ENCODE results near the gene FTH1.
"Not testable (repeated sequence)": the region's sequence is repeated elsewhere in the genome, so short reads cannot be mapped to it uniquely, and the experiment has no call there.

FTH1 gene

DNA sequence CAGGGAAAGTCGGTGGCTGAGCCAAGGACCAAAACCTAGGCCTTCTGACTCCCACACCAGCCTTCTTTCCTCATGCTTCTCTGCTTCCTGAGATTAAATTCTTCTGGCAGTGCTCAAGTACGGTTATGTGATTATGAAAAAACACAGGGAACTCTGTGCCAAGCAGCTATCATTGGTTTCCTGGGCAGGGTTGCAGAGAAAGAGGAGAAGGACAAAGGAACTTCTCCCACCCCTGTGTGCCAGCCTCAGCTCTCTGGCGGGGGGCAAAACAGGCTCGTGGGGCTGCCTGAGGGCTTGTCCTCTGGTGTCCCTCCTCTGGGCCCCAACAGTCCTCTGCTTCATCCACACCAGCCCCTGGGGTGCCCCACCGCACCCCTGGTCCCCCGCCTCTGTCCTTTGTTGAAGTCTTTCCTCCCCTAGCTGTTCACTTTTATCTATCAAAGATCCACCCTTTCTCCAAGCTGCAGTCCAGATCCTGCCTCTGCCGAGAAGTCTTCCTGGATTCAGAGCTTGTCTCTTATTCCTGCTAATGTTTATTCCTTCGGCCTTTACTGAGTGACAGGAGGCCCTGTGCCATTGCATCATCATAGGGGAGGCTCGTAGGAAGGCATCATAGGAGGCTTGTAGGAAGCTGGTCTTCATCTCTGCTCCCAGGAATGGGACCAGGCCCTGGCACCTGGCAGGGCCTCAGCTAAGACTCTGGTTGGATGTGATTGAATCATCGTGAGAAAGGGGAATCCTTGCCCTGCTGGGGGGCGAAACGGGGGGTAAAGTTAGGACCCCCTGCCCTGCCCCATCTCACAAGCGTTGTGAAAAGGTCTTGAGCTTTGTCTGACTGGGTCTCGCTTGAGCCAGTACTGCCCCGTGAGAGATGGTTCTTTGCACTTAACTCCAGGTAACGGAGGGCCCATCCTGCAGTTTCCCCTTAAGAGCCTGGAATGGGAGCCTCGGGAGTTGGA, 11.5 kb upstream of the FTH1 start:
- DNase-seq: no peak

DNA sequence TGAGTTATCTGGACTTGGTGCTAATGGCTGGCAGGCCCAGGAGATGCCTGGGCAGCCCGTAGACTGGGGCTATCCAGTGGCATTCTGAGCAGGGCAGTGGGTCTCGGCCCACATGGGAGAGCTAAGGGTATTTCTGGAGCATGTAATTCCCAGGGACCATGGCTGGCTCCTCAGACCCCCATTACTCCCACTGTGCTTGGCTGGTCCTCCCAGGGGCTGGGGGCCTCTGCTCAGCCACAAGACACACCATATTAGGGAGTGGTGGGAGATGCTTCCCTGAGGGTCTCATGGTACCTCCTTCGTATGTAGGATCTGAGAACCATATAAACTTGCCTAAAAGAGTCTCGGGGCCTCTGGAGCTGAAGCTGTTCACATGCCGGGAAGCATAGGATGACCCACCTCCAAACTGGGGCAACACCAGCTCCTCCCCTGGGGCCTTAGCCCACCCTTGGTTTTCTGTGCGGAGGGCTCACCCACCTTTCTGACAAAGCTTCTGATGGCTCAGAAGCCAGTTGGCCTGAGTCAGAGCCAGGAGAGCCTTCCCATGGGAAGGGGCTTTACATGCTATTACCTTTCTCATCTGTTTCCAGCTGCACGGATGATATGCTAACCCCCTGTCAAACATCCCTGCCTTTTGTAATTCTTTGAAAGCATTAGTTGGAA, 9.5 kb upstream of the FTH1 start:
- DNase-seq: no peak

DNA sequence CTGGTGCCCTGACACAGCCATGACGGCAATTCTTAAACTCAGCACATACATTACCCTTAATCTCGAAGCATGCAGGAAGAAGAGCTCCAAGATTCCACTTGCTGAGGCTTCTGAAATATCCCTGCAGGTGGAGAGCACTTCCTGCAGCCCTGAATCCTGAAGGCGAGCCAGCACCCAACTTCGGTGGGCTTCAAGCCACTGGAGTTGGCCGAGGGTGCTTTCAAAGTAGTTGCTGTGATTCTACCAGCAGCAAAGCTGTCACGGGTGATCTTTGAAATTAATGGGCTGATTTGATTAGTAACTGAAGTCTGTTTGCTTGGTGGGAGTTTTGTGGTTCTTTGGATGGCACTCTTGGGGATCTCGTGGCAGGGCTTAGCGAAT, 9.0 kb upstream of the FTH1 start:
- DNase-seq: no peak

DNA sequence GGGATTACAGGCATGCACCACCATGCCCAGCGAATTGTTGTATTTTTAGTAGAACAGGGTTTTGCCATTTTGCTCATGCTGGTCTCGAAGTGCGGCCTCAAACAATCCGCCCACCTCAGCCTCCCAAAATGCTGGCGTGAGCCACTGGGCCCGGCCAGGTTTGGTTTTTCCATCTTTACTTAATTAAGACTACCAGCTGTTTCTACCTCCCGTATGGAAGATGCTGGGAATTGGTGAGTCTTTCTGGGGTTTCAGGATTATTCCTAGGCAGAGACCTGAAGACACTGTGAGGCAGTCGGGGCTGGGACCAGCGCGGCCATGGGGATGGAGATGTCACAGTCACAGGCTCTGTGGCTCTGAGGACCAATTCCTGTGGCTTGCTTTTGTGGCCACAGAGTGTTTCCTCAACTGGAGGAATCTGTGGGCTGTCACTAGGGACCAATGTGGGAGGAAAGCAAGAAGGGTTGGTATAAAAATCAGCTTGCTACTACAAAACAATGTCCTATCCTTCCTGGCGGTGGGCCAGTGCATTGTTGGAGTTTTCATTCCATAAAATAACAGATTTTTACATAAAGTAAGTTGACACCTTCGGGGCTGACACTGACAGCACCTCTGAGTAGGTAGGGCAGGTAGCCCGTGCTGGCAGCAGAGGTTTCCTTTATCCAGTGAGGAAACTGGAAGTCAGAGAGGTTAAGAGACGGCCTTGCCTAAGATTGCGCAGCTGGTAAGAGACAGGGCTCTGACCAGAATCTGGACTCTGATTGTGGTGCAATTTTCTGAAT, 8.4 kb upstream of the FTH1 start:
- DNase-seq: no peak

DNA sequence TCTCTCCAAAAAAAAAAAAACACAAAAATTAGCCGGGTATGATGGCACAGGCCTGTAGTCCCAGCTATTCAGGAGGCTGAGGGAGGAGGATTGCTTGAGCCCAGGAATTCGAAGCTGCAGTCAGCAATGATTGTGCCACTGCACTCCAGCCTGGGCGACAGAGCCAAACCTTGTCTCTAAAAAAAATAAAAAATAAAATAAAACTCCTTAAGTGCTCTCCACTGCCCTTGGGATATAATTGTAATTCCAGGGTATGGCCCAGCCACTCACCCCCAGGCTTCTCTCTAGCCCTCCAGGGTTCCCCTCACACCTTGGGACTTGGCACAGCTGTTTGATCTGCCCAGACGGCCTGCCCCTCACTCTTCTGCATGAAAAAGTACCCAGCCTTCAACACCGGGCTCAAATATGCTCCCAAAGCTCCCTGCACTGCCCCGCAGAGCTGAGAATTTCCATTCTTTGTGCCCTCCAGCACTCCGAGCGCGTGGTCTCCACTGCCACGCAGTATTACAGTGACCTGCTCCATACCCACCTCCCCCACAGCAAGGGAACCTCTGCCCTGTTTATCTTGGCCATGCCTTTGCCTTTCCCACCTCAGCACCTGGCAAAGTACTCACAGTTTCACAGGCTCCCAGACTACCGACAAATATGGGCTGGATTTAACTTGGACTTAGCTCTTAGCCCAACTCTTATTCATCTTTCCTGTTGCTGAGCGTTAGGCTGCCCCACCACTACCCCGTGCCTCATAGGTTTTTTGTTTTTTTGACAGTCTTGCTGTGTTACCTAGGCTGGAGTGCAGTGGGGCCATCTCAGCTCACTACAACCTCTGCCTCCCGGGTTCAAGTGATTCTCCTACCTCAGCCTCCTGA, 7.6 kb upstream of the FTH1 start:
- no peak for DNase-seq

DNA sequence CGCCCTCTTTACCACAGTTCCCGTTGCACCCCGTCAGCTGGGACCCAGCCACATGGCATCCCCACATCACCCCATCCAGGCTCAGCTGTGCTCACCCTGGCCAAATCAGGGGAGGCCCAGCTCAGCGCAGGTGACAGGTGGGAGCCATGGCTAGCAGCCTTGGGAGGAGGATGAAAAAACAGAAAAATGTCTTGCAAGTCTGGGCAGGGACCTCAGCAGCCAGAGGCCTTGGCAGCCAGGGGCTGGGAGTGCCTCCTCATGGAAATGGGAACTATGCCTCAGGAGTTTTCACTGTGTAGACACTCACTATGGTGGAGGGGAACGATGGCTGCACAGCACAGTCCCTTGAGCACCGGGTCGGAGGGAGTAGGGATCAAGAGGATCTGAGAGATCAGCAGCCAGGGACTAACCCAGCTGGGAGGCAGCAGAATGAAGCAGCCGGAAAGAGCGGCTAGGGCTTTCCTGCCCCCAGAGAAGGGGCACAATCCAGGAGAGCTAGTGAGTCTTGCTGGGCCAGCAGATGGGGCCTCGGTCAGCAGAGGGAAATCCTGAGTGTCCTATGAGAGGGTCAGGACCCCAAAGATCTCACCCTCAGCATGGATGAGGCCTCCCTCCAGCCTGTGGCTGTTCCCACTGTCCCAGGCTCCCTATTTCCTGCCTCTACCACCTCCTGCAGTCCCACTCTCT, 6.2 kb upstream of the FTH1 start:
- no peak for DNase-seq

DNA sequence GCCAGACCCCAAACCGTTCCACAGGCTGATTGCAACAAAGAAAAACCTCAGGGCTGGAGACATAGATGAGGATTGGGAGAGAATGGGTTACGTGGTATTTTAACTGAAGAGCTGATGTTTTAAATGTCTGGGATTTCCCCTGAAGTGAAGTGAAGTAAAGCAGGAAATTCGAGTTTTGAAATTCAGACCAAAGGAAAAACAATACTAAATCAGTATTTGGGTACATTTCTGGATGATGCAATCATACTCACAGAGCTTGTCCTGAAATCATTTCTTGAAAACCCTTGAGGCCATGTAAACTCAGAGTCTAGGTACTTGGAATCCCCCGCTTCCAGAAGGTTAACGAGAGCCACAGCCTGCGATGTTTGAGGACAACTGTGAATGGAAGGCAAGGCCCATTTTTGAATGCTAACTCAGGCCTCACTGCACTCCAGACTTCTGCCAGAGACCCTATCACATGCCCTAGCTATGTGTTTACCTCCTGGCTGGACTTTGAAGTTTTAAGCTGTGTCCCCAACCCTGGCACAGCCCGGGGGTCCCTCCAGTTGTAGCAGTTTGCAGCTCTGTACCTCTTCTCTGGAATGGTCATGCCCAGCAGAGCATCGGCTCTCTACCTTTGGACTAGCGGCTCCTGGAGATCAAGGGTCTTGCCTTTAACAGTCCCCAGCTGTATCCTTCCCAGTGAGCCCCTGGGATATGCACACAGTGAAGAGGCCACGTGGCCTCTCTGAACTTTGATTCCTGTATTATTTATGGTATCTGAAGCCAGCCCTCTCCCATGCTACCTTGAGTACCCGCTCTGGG, 5.4 kb upstream of the FTH1 start:
- DNase-seq: peak in 1 of 5 donors; percentile 69

DNA sequence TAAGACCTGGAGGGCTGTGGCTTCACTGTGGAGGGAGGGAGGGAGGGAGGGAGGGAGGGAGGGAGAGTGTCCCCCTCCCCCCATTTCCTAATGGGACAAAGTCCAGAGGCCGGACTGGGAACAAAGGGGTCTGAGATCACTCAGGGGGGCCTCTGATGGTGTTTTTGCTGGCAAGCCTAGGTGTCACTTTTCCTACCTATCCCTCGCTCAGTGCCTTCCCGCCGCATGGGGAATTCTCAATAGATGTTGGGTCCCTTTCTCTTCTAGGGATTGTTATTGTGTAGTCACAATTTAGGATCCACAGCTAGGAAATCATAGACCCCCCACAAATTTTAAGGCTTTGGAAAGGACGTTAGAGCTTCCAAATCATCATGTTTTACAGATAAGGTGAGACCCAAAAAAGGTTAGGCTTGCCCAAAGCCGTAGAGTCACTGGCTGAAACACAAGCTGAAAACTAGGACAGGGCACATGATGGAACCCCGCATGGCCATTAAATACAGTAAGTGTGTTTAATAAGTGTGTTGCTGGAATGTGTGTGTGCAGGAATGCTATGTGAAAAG, 4.8 kb upstream of the FTH1 start:
- DNase-seq: no peak

DNA sequence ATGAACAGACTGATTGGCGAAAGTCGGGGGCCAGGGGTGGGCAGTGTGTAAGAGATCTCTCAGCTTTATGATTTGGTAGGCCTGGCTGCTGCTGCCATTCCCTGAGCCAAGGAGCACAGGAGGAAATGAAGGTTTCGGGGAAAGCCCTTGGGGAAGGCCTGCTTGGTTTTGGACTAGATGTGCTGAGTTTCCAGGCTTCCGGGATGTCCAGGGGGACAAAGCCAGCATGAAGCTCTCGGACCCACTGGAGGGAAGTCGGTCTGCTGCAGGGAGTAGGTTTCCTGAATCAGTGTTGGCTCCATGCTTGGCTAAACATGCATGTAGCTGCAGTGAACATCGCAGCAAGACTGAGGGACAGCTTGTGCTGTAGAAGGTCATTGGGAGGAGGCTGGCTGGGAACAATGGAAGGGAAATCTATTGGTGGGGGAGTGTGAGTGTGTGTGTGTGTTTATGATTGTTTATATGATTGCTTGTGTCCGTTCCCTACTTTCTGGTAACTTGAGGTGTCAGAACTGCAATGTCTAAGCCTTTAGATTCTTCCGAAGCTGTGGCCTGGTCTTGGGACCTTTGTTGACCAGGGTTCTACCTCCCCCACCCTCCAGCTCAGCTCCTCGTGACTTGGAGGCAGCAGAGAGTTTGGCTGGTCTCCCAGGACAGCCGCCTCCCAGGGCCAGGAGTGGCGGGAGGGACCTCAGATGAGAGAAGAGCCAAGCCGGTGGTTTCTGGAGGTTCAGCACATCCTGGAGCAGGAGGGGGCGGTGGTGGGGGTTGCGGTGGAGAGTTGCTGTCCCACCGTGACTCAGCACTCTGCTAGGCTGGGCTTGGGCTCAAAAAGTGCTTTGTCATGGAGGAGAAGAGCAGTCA, 4.0 kb upstream of the FTH1 start:
- peak in 1 of 5 donors; percentile 91 for DNase-seq

DNA sequence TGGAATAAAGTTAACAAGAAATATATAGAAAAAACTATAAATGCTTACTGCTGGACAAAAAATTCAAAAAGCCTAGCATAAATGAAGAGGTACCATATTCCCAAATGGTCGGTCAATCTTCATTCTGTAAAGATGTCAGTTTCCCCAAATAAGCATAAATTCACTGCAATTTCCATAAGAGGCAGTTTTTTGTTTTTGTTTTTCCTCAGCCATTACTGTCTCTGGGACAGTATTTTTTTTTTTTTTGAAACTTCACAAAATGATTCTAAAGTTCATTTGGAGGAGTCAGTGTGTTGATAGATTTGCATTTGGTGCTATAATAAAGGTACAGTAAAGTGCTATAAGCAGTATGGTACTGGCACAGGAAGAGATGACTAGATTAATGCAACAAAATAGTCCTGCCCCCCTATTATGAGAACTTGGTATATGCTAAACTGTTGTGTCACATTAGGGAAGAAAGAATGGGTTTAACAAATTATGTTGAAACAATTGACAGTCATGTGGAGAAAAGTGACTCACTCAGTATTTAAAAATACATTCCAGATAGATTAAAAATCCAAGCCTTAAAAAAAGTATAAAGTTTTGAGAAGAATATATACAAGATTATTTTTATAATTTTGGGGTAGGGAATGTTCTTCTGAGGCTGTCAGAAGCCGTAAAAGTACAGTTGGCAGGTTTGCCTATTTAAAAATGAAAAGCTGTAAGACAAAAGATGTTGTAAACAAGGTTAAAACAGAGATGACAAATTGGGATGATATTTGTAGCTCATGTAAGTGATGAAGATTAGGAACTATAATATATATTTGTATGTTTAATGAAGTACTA, 2.6 kb upstream of the FTH1 start:
- peak in 1 of 5 donors; percentile 49 for DNase-seq

DNA sequence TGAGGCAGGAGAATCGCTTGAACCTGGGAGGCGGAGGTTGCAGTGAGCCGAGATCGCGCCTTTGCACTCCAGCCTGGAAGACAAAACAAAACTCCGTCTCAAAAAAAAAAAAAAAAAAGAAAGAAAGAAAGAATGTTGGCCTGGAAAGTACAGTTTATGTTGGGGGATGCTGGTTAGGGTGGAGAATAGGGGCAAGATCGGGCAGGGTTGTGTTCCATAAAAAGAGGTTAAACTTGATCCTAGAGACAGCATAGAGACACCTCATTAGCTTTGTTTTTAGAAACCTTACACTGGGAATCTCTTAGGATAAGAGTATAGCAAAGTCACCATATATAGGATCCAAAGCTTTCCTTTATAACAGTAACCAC, 1.9 kb upstream of the FTH1 start:
- DNase-seq: no peak

DNA sequence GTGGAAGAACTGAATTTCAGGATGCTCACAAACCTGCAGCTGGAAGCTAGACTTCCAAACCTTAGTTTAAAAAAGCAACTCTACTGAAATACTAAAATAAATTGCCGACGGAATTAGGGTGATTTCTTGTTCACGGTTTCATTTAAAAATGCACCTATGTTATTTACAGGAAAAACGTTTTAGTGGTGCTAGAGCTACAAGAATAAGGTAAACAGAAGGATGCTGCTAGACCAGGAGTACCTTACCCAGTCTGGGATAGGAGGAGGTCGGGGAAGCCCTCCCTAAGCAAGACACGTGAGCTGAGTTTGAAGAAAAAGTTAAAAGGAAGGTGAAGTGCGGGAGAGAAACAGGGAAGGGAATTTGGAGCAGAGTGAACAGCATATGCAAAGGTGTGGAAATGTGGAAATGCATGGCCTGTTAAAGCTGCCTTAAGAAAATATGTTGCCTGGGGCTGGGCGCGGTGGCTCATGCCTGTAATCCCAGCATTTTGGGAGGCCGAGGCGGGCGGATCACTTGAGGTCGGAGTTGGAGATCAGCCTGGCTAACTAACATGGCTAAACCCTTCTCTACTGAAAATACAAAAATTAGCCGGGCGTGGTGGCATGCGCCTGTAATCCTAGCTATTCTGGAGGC, 1.4 kb upstream of the FTH1 start:
- no peak for DNase-seq

DNA sequence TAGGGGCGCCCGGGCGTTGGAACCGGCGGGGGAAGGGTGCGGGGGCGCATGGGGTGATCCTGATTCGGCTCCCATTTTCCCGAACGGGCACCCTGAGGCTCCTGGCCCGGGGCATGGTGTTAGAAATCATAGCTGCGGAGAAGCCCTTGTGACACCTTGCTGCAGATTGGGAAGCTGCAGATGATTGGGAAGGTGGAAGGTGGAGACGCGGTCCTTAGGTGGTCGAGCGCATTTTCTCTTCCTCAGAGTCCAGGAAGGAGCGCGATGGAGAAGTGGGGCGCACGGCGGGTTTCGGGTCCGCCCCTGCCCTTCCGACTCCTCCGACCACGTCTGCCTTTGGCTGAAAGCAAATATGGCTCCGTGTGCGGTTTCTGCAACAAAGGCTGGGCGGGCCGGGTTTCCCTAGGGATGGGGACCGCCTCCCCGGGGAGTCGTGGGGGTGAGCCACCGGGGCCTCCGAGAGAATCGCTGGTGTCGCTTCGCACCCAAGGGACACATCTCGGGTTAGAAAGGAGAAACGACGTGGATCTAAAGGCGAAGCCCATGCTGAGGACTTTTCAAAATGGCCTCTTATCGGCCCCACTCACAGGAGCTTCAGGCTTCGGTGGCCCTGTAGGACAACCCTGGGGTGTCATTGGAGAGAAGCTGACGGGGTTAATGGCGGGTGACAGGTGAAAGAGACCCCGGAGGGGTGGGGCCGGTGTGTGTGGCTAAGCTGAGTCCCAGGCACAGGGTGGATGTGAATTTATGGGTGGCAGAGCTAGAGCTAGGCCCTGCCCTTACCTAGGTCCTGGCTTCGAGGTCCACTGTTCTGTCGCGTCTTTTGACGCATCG, 707 bp upstream of the FTH1 start:
- DNase-seq: peak in 2 of 5 donors; percentile 16 to 60

DNA sequence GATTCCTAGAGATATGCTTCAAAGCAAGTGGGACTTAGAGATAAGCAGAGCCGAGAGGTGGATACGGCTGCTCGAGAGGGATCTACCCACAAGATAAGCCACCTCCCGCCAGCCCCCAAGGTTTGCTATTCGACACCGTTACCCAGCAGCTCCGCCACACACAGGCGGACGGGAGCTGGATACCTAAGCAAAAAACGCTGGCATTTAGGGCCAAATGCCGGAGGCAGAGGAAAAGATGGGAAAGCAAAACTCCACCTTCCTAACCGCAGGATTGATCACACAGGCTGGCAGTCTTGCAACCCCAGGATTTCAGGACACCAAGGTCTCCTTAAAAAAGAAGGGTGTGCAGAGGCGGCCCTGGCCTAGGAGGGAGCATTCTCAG, 709 bp downstream of the FTH1 start:
- peak in 1 of 5 donors; percentile 45 for DNase-seq

DNA sequence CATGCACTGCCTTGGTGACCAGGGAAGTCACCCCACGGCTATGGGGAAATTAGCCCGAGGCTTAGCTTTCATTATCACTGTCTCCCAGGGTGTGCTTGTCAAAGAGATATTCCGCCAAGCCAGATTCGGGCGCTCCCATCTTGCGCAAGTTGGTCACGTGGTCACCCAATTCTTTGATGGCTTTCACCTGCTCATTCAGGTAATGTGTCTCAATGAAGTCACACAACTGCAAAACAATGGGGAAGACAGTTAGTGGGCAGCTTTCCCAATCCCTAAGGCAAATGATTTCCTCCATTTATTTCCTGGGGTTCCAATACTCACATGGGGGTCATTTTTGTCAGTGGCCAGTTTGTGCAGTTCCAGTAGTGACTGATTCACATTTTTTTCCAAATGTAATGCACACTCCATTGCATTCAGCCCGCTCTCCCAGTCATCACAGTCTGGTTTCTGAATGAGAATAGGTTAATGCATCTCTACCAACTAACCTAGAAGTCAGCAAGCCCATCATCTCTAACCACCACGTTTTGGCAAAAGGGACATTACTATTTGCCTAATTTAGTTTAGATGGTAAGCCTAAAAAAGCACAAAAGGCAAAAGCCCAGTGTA, 2.7 kb downstream of the FTH1 start:
- DNase-seq: not testable (repeated sequence)

DNA sequence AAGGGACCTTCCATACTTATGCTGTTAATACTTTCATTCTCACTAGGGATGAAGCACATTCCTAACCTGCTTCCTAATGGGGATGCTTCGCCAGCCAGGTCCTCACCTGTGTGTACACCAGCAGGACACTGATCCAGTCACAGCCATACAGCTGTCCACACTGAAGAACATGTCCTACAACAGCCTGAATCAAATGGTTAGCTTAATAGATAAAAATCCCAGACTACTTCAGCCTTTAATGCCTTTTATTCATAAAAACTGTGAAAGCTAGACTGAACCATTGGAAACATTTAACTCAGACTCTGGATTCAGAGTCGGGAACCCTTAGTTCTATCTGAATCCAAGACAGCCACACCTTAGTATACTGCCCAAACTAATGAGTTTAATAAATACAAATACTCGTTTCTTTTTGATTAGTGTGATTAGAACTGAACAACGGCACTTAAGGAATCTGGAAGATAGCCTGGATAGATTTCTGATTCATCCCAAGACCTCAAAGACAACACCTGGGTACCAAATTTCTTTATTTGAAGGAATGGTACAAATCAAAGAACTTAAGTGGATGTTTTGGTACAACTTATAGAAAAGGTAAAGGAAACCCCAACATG, 3.3 kb downstream of the FTH1 start:
- DNase-seq: no peak

Data from T-helper 1 cell (primary cell).